NCI-H128 (cell line): Measurements from ENCODE around the gene CCND1.

Experiments used
- DNase-seq: peaks from one replicate; lab custom pipeline; 2025; ENCODE audit not compliant: unreplicated experiment; lab: John Stamatoyannopoulos, UW

The CCND1 gene

GRCh38 chr11:69651834-69652620 is 11.1 kb downstream of the CCND1 start:
- DNase-seq: no peak

DNA sequence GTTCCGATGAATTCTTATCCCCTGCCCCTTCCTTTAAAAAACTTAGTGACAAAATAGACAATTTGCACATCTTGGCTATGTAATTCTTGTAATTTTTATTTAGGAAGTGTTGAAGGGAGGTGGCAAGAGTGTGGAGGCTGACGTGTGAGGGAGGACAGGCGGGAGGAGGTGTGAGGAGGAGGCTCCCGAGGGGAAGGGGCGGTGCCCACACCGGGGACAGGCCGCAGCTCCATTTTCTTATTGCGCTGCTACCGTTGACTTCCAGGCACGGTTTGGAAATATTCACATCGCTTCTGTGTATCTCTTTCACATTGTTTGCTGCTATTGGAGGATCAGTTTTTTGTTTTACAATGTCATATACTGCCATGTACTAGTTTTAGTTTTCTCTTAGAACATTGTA is 12.0 kb downstream of the CCND1 start:
- DNase-seq: no peak

GRCh38 chr11:69653406-69653960 is 12.5 kb downstream of the CCND1 start:
- no peak for DNase-seq

GRCh38 chr11:69654001-69654659 is 13.2 kb downstream of the CCND1 start:
- no peak for DNase-seq

DNA sequence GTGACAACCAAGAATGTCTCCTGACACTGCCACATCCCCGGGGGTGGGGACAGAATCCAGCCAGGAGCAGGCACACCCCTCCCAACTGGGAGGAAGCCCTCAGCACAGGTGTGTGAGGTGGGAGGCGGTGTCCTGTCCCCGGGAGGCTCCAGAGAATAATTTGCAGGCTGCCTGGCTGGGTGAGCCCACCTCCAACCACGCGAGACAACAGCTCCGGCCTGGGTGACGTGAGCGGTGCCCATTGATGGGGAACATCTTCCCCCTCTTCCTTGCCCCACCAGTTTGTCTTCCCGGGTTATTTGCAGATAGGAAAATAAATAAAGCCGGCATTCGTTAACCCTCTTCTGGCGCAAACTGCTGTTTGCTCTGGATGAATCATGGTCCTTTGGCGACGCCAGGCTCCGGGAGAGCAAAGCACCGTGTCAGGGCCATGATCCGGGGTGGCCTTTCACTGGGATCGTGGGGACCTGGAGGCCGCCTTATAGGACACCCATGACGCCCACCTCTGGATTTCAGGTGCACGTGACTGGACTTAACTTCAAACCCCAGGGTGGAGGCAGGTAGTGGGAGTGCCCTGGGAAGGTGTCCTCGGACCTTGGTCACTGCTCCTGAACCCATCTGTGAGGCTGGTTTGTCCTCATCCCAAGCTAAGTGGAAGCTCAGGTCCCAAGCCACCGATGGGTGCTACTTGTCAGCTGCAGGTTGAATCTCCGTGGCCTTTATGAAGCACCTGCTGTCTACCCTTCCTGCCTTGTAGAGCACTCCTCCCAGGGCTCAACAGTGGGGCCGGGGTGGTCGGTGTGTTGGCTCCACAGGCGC is 13.9 kb downstream of the CCND1 start:
- no peak for DNase-seq

- DNase-seq: no peak
Observed at GRCh38 chr11:69655479-69656428, 14.8 kb downstream of the CCND1 start.

DNA sequence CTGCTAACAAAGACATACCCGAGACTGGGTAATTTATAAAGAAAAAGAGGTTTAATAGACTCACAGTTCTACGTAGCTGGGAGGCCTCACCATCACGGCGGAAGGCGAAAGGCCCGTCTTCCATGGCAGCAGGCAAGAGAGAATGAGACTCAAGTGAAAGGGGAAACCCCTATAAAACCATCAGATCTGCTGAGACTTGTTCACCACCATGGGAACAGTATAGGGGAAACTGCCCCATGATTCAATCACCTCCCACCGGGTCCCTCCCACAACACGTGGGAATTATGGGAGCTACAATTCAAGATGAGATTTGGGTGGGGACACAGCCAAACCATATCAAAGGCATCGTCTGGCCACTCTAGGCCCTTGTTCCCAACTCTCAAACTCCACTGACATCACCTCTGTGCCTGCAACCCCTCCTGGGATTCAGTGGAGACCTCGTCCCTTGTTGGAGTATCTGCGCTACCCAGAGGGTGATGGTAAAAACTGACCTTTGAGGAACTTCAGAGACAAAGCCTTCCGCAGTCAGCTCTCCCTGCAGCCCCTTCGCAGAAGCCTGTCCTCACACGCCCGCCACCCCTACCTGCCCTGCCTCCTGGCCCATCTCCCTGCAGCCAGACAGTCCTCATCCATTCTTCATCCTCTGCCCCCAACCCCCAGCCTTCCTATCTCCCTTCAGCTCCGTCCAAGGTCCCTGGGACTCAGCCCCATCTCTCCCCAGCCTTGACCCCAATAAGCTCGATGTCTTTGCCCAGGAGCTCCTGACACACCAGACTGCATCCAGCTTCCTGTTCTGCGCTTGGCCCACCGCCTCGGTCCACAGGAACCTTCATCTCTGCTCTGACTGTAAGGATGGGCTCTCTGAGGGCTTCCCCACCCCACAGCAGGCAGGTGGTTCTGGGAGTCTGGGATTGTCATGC is 15.8 kb downstream of the CCND1 start:
- no peak for DNase-seq

- DNase-seq: no peak
Observed at GRCh38 chr11:69657456-69657910, 16.5 kb downstream of the CCND1 start.

DNA sequence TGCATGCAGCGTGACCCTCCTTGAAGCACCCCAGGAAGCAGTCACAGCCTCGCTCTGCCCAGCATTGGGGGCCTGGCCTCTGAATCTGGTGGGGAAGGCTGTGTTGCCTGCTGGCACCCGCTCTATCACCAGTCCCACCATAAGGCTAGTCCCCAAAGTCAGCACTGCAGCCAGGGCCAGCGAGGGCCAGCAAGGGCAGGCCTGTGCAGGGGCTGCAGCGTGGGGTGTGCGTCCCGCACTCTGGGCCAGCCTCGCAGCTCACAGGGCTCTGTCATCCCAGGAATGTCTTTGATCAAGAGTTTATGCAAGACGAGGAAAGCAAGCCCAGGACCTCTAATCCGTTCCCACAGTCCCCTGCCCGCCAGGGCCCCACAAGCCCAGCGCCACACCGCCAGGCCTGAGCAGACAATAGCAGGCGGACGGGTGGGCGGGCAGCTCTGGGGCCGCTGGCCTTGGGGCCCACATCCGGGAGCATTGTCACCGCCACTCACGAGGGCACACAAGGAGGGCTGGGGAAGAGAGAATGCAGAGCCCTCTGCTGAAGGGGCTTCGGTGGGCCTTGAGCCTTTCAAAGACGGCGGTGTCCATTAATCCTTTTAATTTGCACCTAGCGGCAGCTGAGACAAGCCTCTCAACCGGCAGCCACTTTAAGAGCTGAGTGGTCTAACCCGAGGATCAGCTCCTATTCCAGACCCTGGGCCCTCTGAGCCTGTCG is 17.1 kb downstream of the CCND1 start:
- DNase-seq: no peak

DNA sequence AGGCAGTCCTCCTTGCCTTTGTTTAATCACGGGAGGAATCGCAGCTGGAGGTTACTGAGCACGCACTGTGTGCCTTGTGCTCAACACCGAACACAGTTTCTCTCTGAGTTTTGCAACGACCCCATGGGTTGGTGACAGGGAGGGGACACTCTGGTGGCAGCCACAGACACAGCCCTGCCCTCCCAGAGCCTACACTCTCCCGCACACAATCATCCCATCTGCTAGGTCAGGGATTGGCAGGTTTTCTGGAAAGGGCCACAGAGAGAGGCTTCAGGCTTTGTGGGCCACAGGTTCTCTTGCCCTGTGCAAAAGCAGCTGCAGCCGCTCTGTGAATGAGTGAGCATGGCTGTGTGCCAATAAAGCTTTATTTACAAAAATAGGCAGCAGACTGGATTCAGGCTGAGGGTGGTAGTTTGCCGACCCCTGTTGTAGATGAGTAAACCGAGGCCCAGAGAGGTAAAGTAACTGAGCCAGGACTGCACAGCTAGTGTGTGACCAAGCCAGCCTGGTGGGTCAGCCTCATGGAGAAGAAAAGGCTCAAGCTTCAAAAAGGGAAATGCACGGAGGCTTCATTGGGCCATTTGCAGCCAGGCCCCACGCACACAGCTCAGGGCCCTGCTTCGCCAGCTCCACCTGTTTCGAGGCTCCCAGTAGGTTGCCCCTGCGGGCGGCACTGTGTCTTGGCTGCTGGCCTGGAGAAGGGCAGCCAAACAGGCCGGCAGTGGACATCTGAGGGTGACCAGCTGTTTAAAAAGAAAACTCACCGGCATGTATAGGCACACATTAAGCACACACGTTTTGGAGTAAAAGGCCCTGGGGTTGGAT is 17.9 kb downstream of the CCND1 start:
- DNase-seq: no peak

GRCh38 chr11:69659591-69659990 is 18.6 kb downstream of the CCND1 start:
- DNase-seq: no peak

DNA sequence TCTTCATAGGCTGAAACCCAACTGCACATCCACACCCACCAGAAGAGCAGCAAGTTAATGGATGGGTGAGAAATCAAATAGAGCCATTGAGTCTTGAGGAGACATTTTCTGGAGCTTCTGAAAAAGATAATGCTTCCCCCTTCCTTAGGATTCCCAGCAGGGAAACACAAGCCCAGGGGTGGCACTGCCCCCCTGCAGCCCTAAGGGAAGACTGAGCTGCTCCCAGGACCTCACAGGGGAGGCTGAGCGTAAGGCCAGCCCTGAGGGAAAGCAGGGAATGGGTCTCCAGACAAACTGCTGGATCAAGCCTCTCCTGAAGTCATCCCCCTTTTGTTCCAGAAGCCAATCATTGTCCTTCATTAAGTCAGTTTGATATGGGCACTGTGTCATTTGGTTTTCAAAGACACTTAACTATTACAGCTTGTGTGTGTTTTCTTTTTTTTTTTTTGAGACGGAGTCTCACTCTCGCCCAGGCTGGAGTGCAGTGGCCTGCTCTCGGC is 19.1 kb downstream of the CCND1 start:
- no peak for DNase-seq

DNA sequence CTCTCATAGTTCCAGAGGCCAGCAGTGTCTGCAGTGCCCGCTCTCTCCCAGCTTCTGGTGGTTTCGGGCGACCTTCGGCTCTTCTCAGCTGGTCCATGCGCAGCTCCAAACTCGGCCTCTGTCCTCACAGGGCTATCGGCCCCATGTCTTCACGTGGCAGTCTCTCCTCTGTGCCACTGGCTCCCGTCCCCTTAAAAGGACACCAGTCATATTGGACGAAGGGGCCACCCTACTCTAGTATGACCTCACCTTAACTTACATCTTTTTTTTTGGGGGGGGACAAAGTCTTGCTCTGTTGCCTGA is 20.4 kb downstream of the CCND1 start:
- DNase-seq: no peak

DNA sequence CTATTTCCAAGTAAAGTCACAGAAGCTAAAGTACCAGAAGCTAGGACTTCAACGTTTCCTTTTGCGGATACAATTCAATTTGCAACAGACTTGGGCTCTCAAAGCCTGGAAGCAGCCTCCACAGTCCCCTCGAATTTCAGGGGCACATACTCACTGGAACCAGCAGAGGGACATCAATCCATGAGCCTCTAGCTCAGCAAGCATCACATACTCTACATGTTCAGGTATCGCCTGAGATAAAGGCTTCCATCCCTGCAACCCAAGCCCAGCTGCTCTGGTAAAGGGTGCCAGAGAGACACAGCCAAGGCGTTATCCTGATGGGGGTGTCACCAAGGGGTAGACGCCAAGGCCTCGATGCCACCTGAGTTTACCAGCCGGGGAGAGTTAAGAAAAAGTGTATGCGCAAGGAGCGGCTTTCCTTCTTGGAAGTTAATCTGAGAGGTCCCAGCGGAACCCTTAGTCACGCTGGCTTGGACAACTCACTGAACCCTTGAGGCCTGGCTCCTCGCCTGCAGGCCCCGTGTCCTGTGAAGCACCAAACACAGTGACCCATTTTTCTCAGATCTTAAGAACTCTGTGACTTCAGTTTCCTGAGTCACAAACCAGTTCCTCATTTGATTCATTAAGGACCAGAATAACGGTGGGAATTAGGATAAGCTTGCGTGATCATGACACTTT is 21.2 kb downstream of the CCND1 start:
- no peak for DNase-seq

DNA sequence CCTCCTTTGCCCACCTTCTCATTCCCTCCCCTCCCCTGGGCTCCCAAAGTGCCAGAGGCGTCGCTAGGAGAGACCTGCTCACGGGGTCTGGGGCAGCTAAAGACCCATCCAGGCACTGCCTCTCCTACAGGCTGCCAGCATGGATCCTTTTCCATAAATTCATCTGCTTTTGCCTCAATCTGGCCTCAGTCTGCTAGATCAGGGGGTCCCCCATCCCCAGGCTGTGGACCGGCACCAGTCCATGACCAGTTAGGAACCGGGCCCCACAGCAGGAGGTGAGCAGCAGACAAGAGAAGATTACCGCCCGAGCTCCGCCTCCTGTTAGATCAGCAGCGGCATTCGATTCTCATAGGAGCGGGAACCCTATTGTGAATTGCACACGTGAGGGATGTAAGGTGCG is 21.9 kb downstream of the CCND1 start:
- no peak for DNase-seq

- DNase-seq: no peak
Observed at GRCh38 chr11:69663326-69663725, 22.4 kb downstream of the CCND1 start.

- DNase-seq: no peak
Observed at GRCh38 chr11:69664103-69664775, 23.3 kb downstream of the CCND1 start.
